Sigmoid colon (tissue), 7 donors: Measurements from ENCODE around the gene EHD2. TPM values are rescaled to one million over a fixed set of nuclear protein-coding genes. Genes with fewer than 3 reads are reported as not detected.
"Not testable (repeated sequence)": the region's sequence is repeated elsewhere in the genome, so short reads cannot be mapped to it uniquely, and the experiment has no call there.

Experiments used
- DNase-seq: peaks from one replicate; pipeline ENCODE4 v3.0.0-alpha.2; 2019
- H3K27ac ChIP-seq, 4 donors: fragments of 200-600 bp; sonication (generic); one replicate each; pipeline ENCODE4 v1.5.1; 2016 to 2019; ENCODE audit warnings: mild to moderate bottlenecking in 1 of 4
- H3K27me3 ChIP-seq, 3 donors: fragments of 200-600 bp; sonication (generic); one replicate each; pipeline ENCODE4 v1.5.1; 2019; ENCODE audit warnings: mild to moderate bottlenecking in 1 of 3
- H3K36me3 ChIP-seq, 4 donors: fragments of 200-600 bp; sonication (generic); one replicate each; pipeline ENCODE4 v1.5.1; 2016 to 2019
- H3K4me1 ChIP-seq, 4 donors: fragments of 200-600 bp; sonication (generic); one replicate each; pipeline ENCODE4 v1.5.1; 2017 to 2019
- H3K4me3 ChIP-seq, 4 donors: fragments of 200-600 bp; sonication (generic); one replicate each; pipeline ENCODE4 v1.5.1; 2017 to 2019; ENCODE audit warnings: mild to moderate bottlenecking in 2 of 4, moderate library complexity in 1 of 4
- H3K9me3 ChIP-seq, 4 donors: fragments of 200-600 bp in 3 of 4; sonication (generic) in 3 of 4; one replicate each; pipeline versions ENCODE4 v1.5.1 to v1.6.1; 2013 to 2019
- EP300 ChIP-seq, 4 donors: sonication (generic); formaldehyde crosslinking; IDR thresholded peaks; one replicate each; pipeline ENCODE4 v1.6.1; 2017; ENCODE audit warnings: antibody characterized with exemption in 4 of 4
- POLR2A ChIP-seq, 2 donors: fragments of 450-650 bp; IDR thresholded peaks; one replicate each; pipeline ENCODE4 v1.6.1; 2016; ENCODE audit warnings: antibody characterized with exemption in 2 of 2, mild to moderate bottlenecking in 2 of 2, moderate library complexity in 2 of 2
- POLR2AphosphoS5 ChIP-seq, 4 donors: sonication (generic); formaldehyde crosslinking; IDR thresholded peaks; one replicate each; pipeline ENCODE4 v1.6.1; 2017; ENCODE audit warnings: antibody characterized with exemption in 4 of 4
- WGBS, 2 donors: extraction: QIAGEN DNeasy Blood & Tissue Kit; methylation state at CpG; one replicate each; pipeline ENCODE4 v1.1.7; 2013; 5-methylcytosine and 5-hydroxymethylcytosine counted together
- intact Hi-C: fragments of 100-400 bp; cut with DNase I; formaldehyde crosslinking; loops from one replicate; pipeline ENCODE4 v1.15.1; 2023
- polyA plus RNA-seq, 3 donors: library from polyadenylated mRNA; stranded (reverse); fragments of 200-250 nt; gene quantifications; one replicate each; pipeline ENCODE4 v1.2.3, GENCODE V29; 2013
- total RNA-seq, 4 donors: library from RNA; depleted of rRNA; stranded (reverse); fragments of >200 nt; gene quantifications; one replicate each; pipeline ENCODE4 v1.1.0, GENCODE V29; 2016
- TF ChIP-seq, protein P1 (sequence below), 4 experiments: fragments of 450-650 bp in 3 of 4; fragments of 200-600 bp in 1 of 4; IDR thresholded peaks; one replicate each; pipeline ENCODE4 v1.5.1; 2016 to 2019; ENCODE audit warnings: antibody characterized with exemption in 4 of 4, mild to moderate bottlenecking in 3 of 4, moderate library complexity in 2 of 4
- donor health status: healthy with polysubstance abuse.
- donor health status: Bipolar disorder and iron deficiency.
- donor health status: healthy.

Gene EHD2
- total and polyA plus RNA-seq, 7 donors = 3.5 to 184 (median 41.8) TPM

DNA sequence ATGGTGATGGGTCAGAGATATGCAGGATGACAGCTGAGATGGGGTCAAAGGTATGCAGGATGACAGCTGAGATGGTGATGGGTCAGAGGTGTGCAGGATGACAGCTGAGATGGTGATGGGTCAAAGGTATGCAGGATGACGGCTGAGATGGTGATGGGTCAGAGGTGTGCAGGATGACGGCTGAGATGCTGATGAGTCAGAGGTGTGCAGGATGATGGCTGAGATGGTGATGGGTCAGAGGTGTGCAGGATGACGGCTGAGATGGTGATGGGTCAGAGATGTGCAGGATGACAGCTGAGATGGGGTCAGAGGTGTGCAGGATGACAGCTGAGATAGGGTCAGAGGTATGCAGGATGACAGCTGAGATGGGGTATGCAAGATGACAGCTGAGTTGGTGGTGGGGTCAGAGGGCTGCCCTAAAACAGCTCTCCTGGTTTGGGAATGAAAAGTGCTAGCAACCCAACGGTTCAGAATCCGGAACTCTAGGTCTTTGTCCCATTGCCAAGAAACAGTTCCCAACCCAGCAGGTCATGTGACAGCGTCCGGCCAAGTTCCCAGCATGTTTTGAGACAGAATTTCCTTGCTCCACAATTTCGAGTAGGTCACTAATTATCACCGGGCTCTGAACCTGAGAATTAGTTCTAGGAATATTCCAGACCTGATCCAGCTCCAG is 68.5 kb downstream of the EHD2 start:
- H3K9me3 ChIP-seq = no peaks in the 10 kb centered on the region
- peak; percentile 86 for DNase-seq
- no peaks in the 10 kb centered on the region for H3K27me3 ChIP-seq
- peak overlapping the region; percentile 96 to 100 (median 97) for H3K27ac ChIP-seq
- H3K36me3 ChIP-seq = peaks cover 16 to 57% (median 39%) of the 10 kb centered on the region in 4 donors
- H3K4me3 ChIP-seq = peak overlapping the region in 2 of 4 donors; percentile 85 to 89
- WGBS, 2 donors = 28 to 60% methylated on average over 9 of the region's 9 CpGs
- no peak for TF ChIP-seq EP300 (IDR thresholded peaks at IDR 0.05)
- peak in 1 of 4 donors; percentile 49 for TF ChIP-seq POLR2AphosphoS5 (IDR thresholded peaks at IDR 0.05)
- TF ChIP-seq, protein P1, sequence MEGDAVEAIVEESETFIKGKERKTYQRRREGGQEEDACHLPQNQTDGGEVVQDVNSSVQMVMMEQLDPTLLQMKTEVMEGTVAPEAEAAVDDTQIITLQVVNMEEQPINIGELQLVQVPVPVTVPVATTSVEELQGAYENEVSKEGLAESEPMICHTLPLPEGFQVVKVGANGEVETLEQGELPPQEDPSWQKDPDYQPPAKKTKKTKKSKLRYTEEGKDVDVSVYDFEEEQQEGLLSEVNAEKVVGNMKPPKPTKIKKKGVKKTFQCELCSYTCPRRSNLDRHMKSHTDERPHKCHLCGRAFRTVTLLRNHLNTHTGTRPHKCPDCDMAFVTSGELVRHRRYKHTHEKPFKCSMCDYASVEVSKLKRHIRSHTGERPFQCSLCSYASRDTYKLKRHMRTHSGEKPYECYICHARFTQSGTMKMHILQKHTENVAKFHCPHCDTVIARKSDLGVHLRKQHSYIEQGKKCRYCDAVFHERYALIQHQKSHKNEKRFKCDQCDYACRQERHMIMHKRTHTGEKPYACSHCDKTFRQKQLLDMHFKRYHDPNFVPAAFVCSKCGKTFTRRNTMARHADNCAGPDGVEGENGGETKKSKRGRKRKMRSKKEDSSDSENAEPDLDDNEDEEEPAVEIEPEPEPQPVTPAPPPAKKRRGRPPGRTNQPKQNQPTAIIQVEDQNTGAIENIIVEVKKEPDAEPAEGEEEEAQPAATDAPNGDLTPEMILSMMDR (IDR thresholded peaks at IDR 0.05) = no peak
- peaks cover 0 to 55% (median 49%) of the 10 kb centered on the region in 4 donors for H3K4me1 ChIP-seq
- intact Hi-C loops = loop anchor here (5.0 kb wide), 1 partner anchor 69 kb away; the partner anchor contains the start of gene EHD2

DNA sequence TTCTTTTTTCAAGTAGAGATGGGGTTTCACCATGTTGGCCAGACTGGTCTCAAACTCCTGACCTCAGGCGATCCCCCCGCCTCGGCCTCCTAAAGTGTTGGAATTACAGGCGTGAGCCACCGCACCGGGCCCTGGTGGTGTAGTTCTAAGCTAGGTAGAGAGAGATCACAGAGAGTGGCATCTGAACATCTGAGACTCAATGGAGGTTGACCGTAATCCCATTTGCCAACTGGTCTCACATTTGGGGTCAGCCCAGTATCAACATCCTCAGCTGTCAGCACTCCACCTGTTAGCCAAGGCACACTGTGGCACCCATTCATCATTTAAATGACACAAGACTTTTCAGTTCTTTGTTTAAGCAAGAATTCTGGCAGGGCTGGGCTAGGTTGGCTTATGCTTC is 73.3 kb downstream of the EHD2 start:
- WGBS, 2 donors = 94 to 95% methylated on average over 7 of the region's 7 CpGs
- peaks cover 0 to 35% (median 26%) of the 10 kb centered on the region in 4 donors for H3K4me1 ChIP-seq
- H3K36me3 ChIP-seq = peaks cover 16 to 59% (median 35%) of the 10 kb centered on the region in 4 donors
- no peak overlapping the region for H3K4me3 ChIP-seq
- intact Hi-C loops = no loop called here
- H3K27ac ChIP-seq = peak overlapping the region in 2 of 4 donors; percentile 26
- no peak for TF ChIP-seq EP300 (IDR thresholded peaks at IDR 0.05)
- TF ChIP-seq POLR2A (IDR thresholded peaks at IDR 0.05) = no peak
- TF ChIP-seq, protein P1 (IDR thresholded peaks at IDR 0.05) = no peak
- no peak for TF ChIP-seq POLR2AphosphoS5 (IDR thresholded peaks at IDR 0.05)
- H3K27me3 ChIP-seq = no peaks in the 10 kb centered on the region
- no peaks in the 10 kb centered on the region for H3K9me3 ChIP-seq
- no peak for DNase-seq

DNA sequence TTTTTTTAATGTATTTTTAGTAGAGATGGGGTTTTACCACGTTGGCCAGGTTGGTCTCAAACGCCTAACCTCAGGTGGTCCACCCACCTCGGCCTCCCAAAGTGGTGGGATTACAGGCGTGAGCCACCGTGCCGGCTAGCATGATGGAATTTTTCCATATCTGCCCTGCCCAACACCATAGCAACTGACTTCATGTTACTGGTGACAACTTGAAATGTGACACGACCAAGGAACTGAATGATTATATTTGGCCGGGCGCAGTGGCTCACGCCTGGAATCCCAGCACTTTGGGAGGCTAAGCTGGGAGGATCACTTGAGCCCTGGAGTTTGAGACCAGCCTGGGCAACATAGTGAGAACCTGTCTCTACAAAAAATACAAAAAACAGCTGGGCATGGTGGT is 74.1 kb downstream of the EHD2 start:
- H3K36me3 ChIP-seq = peaks cover 16 to 55% (median 34%) of the 10 kb centered on the region in 4 donors
- H3K4me1 ChIP-seq = peaks cover 0 to 28% (median 19%) of the 10 kb centered on the region in 4 donors
- intact Hi-C loops, H3K4me3 ChIP-seq, H3K9me3 ChIP-seq, DNase-seq, H3K27me3 ChIP-seq: not testable (repeated sequence)
- H3K27ac ChIP-seq = peak overlapping the region in 3 of 4 donors; percentile 18 to 36 (median 26)
- 85 to 91% methylated on average over 10 of the region's 10 CpGs for WGBS, 2 donors

DNA sequence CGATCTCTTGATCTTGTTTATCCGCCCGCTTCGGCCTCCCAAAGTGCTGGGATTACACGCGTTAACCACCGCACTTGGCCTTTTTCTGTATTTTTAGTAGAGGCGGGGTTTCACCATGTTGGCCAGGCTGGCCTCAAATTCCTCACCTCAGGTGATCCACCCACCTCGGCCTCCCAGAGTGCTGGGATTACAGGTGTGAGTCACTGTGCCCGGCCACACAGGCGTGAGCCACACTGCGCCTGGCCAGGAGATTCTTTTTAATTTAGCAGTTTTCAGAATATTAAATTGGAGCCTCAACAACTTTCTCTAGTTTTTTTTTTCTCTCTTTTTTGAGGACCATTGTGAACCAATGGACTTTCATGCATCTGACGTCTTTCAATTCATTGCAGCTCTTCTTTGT is 76.6 kb downstream of the EHD2 start:
- H3K27me3 ChIP-seq, DNase-seq, H3K27ac ChIP-seq, H3K9me3 ChIP-seq, H3K4me3 ChIP-seq, intact Hi-C loops: not testable (repeated sequence)
- 87 to 88% methylated on average over 13 of the region's 13 CpGs for WGBS, 2 donors
- H3K36me3 ChIP-seq = peaks cover 16 to 32% (median 18%) of the 10 kb centered on the region in 4 donors
- peaks cover 0 to 15% (median 9%) of the 10 kb centered on the region in 4 donors for H3K4me1 ChIP-seq

DNA sequence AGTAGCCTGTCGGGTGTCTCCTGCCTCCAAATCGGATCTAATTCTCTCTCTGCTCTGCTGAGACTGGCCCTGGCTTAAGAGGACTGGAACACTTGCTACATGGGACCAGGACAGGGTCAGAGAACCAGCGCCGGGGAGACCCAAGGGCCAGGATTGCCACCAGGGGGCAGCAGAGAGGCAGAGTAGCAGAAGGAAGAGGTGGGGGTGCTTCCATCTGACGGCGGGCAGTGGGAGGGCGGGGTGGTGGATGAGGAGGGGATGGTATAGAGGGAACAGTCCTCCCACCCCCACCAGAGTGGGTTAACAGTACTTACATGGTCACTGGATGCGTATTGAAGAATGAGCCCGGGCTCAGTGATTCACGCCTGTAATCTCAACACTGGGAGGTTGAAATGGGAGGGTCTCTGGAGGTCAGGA is 77.2 kb downstream of the EHD2 start:
- no peak overlapping the region for H3K4me3 ChIP-seq
- peaks cover 0 to 15% (median 9%) of the 10 kb centered on the region in 4 donors for H3K4me1 ChIP-seq
- WGBS, 2 donors = 7 to 10% methylated on average over 10 of the region's 10 CpGs
- peaks cover 11 to 26% (median 12%) of the 10 kb centered on the region in 4 donors for H3K36me3 ChIP-seq
- peak; percentile 89 for DNase-seq
- no peak overlapping the region for H3K27ac ChIP-seq
- TF ChIP-seq, protein P1 (IDR thresholded peaks at IDR 0.05) = peak; percentile 58 to 91 (median 74)
- no peak for TF ChIP-seq POLR2AphosphoS5 (IDR thresholded peaks at IDR 0.05)
- H3K9me3 ChIP-seq = no peaks in the 10 kb centered on the region
- H3K27me3 ChIP-seq = no peaks in the 10 kb centered on the region
- intact Hi-C loops = no loop called here
